Endothelial cell of umbilical vein (primary cell): Measurements from ENCODE around the gene MAP2K5.

ENCODE experiments used
- CTCF ChIP-seq, 2 donors: IDR thresholded peaks; 1 replicate in 1 of 2; 2 replicates in 1 of 2; pipeline ENCODE4 v1.5.1; 2011; ENCODE audit warnings: low read length in 2 of 2, mild to moderate bottlenecking in 2 of 2, moderate library complexity in 2 of 2, control low read depth in 1 of 2, inconsistent platforms in 1 of 2, low read depth in 1 of 2; ENCODE audit not compliant: insufficient read depth in 1 of 2; ENCODE audit errors: extremely low read depth in 1 of 2
- EZH2 ChIP-seq: IDR thresholded peaks from 2 replicates; pipeline ENCODE4 v1.6.1; 2012; ENCODE audit warnings: borderline replicate concordance, low read depth, mild to moderate bottlenecking, moderate library complexity, low read length, inconsistent platforms; ENCODE audit not compliant: severe bottlenecking
- MAX ChIP-seq: IDR thresholded peaks from 2 replicates; pipeline ENCODE4 v1.6.1; 2011; ENCODE audit not compliant: insufficient read depth, insufficient read length
- MYC ChIP-seq: IDR thresholded peaks from one replicate; pipeline ENCODE4 v1.6.1; 2011; ENCODE audit warnings: mild to moderate bottlenecking, low read depth, low read length
- POLR2A ChIP-seq: IDR thresholded peaks from 2 replicates; pipeline ENCODE4 v1.6.1; 2012; ENCODE audit warnings: low read depth, mild to moderate bottlenecking, control low read depth, low read length
- POLR2AphosphoS5 ChIP-seq: IDR thresholded peaks from 2 replicates; pipeline ENCODE4 v1.6.1; 2012; ENCODE audit warnings: low read depth, mild to moderate bottlenecking, control low read depth, low read length, moderate library complexity; ENCODE audit not compliant: insufficient read depth

GRCh38 chr15:67841513-67841762 is 298.9 kb downstream of the MAP2K5 start:
- TF ChIP-seq POLR2A (no peak), CTCF (IDR thresholded peaks at IDR 0.05; ENCODE audit: extremely low read depth in 1 of 2, insufficient read depth in 1 of 2, low read depth in 1 of 2, low read length in 2 of 2) (no peak), POLR2AphosphoS5 (no peak), EZH2 (no peak), MYC (no peak), MAX (no peak)
